Sigmoid colon (tissue), 7 donors: ENCODE data around the gene MTAP. TPM values are rescaled to one million over a fixed set of nuclear protein-coding genes. Genes with fewer than 3 reads are reported as not detected.

Source experiments
- DNase-seq: peaks from one replicate; pipeline ENCODE4 v3.0.0-alpha.2; 2019
- H3K27ac ChIP-seq, 4 donors: fragments of 200-600 bp; sonication (generic); one replicate each; pipeline ENCODE4 v1.5.1; 2016 to 2019; ENCODE audit warnings: mild to moderate bottlenecking in 1 of 4
- H3K27me3 ChIP-seq, 3 donors: fragments of 200-600 bp; sonication (generic); one replicate each; pipeline ENCODE4 v1.5.1; 2019; ENCODE audit warnings: mild to moderate bottlenecking in 1 of 3
- H3K36me3 ChIP-seq, 4 donors: fragments of 200-600 bp; sonication (generic); one replicate each; pipeline ENCODE4 v1.5.1; 2016 to 2019
- H3K4me1 ChIP-seq, 4 donors: fragments of 200-600 bp; sonication (generic); one replicate each; pipeline ENCODE4 v1.5.1; 2017 to 2019
- H3K4me3 ChIP-seq, 4 donors: fragments of 200-600 bp; sonication (generic); one replicate each; pipeline ENCODE4 v1.5.1; 2017 to 2019; ENCODE audit warnings: mild to moderate bottlenecking in 2 of 4, moderate library complexity in 1 of 4
- H3K9me3 ChIP-seq, 4 donors: fragments of 200-600 bp in 3 of 4; sonication (generic) in 3 of 4; one replicate each; pipeline versions ENCODE4 v1.5.1 to v1.6.1; 2013 to 2019
- EP300 ChIP-seq, 4 donors: sonication (generic); formaldehyde crosslinking; IDR thresholded peaks; one replicate each; pipeline ENCODE4 v1.6.1; 2017; ENCODE audit warnings: antibody characterized with exemption in 4 of 4
- POLR2A ChIP-seq, 2 donors: fragments of 450-650 bp; IDR thresholded peaks; one replicate each; pipeline ENCODE4 v1.6.1; 2016; ENCODE audit warnings: antibody characterized with exemption in 2 of 2, mild to moderate bottlenecking in 2 of 2, moderate library complexity in 2 of 2
- POLR2AphosphoS5 ChIP-seq, 4 donors: sonication (generic); formaldehyde crosslinking; IDR thresholded peaks; one replicate each; pipeline ENCODE4 v1.6.1; 2017; ENCODE audit warnings: antibody characterized with exemption in 4 of 4
- WGBS, 2 donors: extraction: QIAGEN DNeasy Blood & Tissue Kit; methylation state at CpG; one replicate each; pipeline ENCODE4 v1.1.7; 2013; 5-methylcytosine and 5-hydroxymethylcytosine counted together
- intact Hi-C: fragments of 100-400 bp; cut with DNase I; formaldehyde crosslinking; loops from one replicate; pipeline ENCODE4 v1.15.1; 2023
- polyA plus RNA-seq, 3 donors: library from polyadenylated mRNA; stranded (reverse); fragments of 200-250 nt; gene quantifications; one replicate each; pipeline ENCODE4 v1.2.3, GENCODE V29; 2013
- total RNA-seq, 4 donors: library from RNA; depleted of rRNA; stranded (reverse); fragments of >200 nt; gene quantifications; one replicate each; pipeline ENCODE4 v1.1.0, GENCODE V29; 2016
- TF ChIP-seq, protein P1 (sequence below), 4 experiments: fragments of 450-650 bp in 3 of 4; fragments of 200-600 bp in 1 of 4; IDR thresholded peaks; one replicate each; pipeline ENCODE4 v1.5.1; 2016 to 2019; ENCODE audit warnings: antibody characterized with exemption in 4 of 4, mild to moderate bottlenecking in 3 of 4, moderate library complexity in 2 of 4
- donor health status: healthy with polysubstance abuse.
- donor health status: Bipolar disorder and iron deficiency.
- donor health status: healthy.

MTAP gene
- total and polyA plus RNA-seq, 7 donors, result 7.6 to 28.5 (median 19.9) TPM

- no peak for DNase-seq
- WGBS, 2 donors, result 83 to 92% methylated on average over 4 of the region's 4 CpGs
- Histone ChIP-seq H3K36me3 (peaks cover 0 to 66% (median 14%) of the 10 kb centered on the region in 4 donors), H3K27ac (no peak overlapping the region), H3K4me1 (no peaks in the 10 kb centered on the region), H3K4me3 (no peak overlapping the region), H3K9me3 (no peaks in the 10 kb centered on the region), H3K27me3 (no peaks in the 10 kb centered on the region)
- TF ChIP-seq POLR2AphosphoS5 (IDR thresholded peaks at IDR 0.05) (no peak), POLR2A (IDR thresholded peaks at IDR 0.05) (no peak), EP300 (IDR thresholded peaks at IDR 0.05) (no peak)
- intact Hi-C loops, result no loop called here
Measured at GRCh38 chr9:21854119-21854518, 51.7 kb downstream of the MTAP start.

DNA sequence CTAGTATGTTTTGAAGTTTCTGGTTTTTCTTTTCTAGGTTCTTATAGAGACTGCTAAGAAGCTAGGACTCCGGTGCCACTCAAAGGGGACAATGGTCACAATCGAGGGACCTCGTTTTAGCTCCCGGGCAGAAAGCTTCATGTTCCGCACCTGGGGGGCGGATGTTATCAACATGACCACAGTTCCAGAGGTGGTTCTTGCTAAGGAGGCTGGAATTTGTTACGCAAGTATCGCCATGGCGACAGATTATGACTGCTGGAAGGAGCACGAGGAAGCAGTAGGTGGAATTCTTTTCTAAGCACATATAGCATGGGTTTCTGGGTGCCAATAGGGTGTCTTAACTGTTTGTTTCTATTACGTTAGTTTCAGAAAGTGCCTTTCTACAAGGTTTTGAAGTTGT, 52.2 kb downstream of the MTAP start:
- Histone ChIP-seq H3K27me3 (no peaks in the 10 kb centered on the region), H3K9me3 (no peaks in the 10 kb centered on the region), H3K36me3 (peaks cover 0 to 66% (median 18%) of the 10 kb centered on the region in 4 donors), H3K4me3 (no peak overlapping the region), H3K4me1 (no peaks in the 10 kb centered on the region), H3K27ac (no peak overlapping the region)
- TF ChIP-seq POLR2A (IDR thresholded peaks at IDR 0.05) (no peak), POLR2AphosphoS5 (IDR thresholded peaks at IDR 0.05) (no peak), EP300 (IDR thresholded peaks at IDR 0.05) (no peak)
- TF ChIP-seq, protein P1, sequence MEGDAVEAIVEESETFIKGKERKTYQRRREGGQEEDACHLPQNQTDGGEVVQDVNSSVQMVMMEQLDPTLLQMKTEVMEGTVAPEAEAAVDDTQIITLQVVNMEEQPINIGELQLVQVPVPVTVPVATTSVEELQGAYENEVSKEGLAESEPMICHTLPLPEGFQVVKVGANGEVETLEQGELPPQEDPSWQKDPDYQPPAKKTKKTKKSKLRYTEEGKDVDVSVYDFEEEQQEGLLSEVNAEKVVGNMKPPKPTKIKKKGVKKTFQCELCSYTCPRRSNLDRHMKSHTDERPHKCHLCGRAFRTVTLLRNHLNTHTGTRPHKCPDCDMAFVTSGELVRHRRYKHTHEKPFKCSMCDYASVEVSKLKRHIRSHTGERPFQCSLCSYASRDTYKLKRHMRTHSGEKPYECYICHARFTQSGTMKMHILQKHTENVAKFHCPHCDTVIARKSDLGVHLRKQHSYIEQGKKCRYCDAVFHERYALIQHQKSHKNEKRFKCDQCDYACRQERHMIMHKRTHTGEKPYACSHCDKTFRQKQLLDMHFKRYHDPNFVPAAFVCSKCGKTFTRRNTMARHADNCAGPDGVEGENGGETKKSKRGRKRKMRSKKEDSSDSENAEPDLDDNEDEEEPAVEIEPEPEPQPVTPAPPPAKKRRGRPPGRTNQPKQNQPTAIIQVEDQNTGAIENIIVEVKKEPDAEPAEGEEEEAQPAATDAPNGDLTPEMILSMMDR (IDR thresholded peaks at IDR 0.05), result no peak
- WGBS, 2 donors, result 73 to 88% methylated on average over 11 of the region's 11 CpGs
- no peak for DNase-seq
- intact Hi-C loops, result no loop called here

DNA sequence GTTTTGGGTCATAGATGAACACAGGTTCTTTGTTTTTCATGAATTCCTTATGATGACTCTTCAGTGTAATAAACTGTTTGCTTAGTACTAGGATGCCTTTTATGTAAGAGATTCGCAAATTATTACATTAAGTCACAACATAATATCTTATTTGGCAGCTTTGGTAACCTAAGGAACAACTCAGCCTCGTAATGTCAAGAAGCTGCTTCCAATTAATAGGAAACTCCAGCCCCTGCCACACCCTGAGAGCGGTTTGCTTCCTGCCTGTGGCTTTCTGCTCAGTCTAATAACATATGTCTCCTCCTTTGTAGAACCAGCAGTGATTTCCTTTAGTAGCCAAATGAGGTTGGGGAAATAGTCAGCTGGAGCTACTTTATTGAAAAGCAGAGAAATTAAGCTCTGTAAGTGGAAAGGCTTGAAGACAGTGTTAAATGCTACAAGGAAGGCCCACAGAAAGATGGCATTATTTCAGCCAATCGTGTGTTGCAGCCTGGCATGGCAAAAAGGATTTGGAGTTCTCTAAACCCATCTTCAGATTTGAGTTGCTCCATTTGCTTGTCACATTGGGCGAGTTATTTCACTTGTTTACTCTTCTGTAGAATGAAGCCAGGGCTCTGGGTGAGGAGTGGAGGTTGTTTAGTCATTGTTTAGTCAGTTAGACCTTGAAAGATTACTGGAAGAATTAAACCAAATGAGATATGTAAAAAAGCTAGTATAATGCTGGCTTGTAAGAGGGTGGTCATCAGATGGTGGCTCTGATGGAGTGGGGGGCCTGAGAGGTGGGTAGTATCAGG, 54.1 kb downstream of the MTAP start:
- H3K4me3 ChIP-seq, result no peak overlapping the region
- intact Hi-C loops, result no loop called here
- H3K4me1 ChIP-seq, result no peaks in the 10 kb centered on the region
- 87 to 88% methylated on average over 5 of the region's 5 CpGs for WGBS, 2 donors
- no peaks in the 10 kb centered on the region for H3K27me3 ChIP-seq
- DNase-seq, result no peak
- H3K9me3 ChIP-seq, result no peaks in the 10 kb centered on the region
- TF ChIP-seq, protein P1 (IDR thresholded peaks at IDR 0.05), result no peak
- no peak for TF ChIP-seq EP300 (IDR thresholded peaks at IDR 0.05)
- no peak for TF ChIP-seq POLR2A (IDR thresholded peaks at IDR 0.05)
- TF ChIP-seq POLR2AphosphoS5 (IDR thresholded peaks at IDR 0.05), result no peak
- peaks cover 0 to 74% (median 24%) of the 10 kb centered on the region in 4 donors for H3K36me3 ChIP-seq
- H3K27ac ChIP-seq, result no peak overlapping the region

- Histone ChIP-seq H3K27ac (no peak overlapping the region), H3K27me3 (no peaks in the 10 kb centered on the region), H3K4me3 (no peak overlapping the region), H3K9me3 (no peaks in the 10 kb centered on the region), H3K36me3 (peaks cover 0 to 79% (median 19%) of the 10 kb centered on the region in 4 donors), H3K4me1 (no peaks in the 10 kb centered on the region)
- no peak for TF ChIP-seq POLR2A (IDR thresholded peaks at IDR 0.05)
- TF ChIP-seq EP300 (IDR thresholded peaks at IDR 0.05), result no peak
- TF ChIP-seq, protein P1 (IDR thresholded peaks at IDR 0.05), result no peak
- TF ChIP-seq POLR2AphosphoS5 (IDR thresholded peaks at IDR 0.05), result no peak
- no peak for DNase-seq
- 87 to 89% methylated on average over 1 of the region's 1 CpG for WGBS, 2 donors
- intact Hi-C loops, result no loop called here
Measured at GRCh38 chr9:21862871-21863270, 60.4 kb downstream of the MTAP start.

DNA sequence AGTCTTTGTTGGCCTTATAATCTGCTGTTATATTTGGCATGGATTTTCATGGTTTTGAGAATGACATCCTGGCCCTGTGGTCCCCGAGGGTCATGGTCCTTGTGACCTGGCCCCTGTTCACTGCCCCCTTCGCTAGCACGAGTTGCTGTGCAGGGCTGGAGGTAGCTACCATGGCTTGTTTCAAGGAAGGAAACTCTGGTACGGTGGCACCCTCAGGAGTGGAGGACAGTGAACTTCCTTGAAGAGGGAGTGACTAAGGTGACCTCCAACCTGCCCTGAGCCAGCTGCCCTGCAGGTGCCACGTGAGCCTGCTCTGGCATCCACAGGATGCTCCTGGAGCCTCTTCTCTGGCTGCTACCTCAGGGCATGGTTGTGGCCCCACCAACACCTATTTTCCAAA, 62.1 kb downstream of the MTAP start:
- WGBS, 2 donors, result 97% methylated on average over 5 of the region's 5 CpGs
- Histone ChIP-seq H3K4me1 (no peaks in the 10 kb centered on the region), H3K4me3 (no peak overlapping the region), H3K36me3 (peaks cover 0 to 62% (median 12%) of the 10 kb centered on the region in 4 donors), H3K27ac (no peak overlapping the region), H3K27me3 (no peaks in the 10 kb centered on the region), H3K9me3 (no peaks in the 10 kb centered on the region)
- TF ChIP-seq POLR2AphosphoS5 (IDR thresholded peaks at IDR 0.05), result no peak
- no peak for TF ChIP-seq EP300 (IDR thresholded peaks at IDR 0.05)
- no peak for TF ChIP-seq POLR2A (IDR thresholded peaks at IDR 0.05)
- DNase-seq, result no peak
- intact Hi-C loops, result no loop called here
